ENCODE measurements around the gene PVALEF.

GRCh38 chr17:81115749-81116464 is 49.4 kb upstream of the PVALEF start:
- TF ChIP-seq FOXA1 (IDR thresholded peaks at IDR 0.05) (no peak), NFRKB (IDR thresholded peaks at IDR 0.05) (no peak), FOXM1 (IDR thresholded peaks at IDR 0.05; ENCODE audit: borderline replicate concordance) (no peak), ZNF384 (IDR thresholded peaks at IDR 0.05) (no peak), FOXK2 (IDR thresholded peaks at IDR 0.05) (no peak), BHLHE40 (IDR thresholded peaks at IDR 0.05; ENCODE audit: borderline replicate concordance) (no peak), ELF4 (IDR thresholded peaks at IDR 0.05) (no peak), CTBP1 (IDR thresholded peaks at IDR 0.05; ENCODE audit: borderline replicate concordance) (no peak), LEF1 (IDR thresholded peaks at IDR 0.05; ENCODE audit: borderline replicate concordance) (no peak), ARNT (IDR thresholded peaks at IDR 0.05) (no peak), SP1 (IDR thresholded peaks at IDR 0.05) (no peak), TARDBP (IDR thresholded peaks at IDR 0.05) (no peak), SUZ12 (IDR thresholded peaks at IDR 0.05) (no peak)

Data from HEK293T (cell line).